DOHH2 (cell line): ENCODE measurements around the gene CD34.

ENCODE experiments used
- EZH2phosphoT487 ChIP-seq: fragments of 200-600 bp; sonication (generic); IDR thresholded peaks from 2 replicates; pipeline ENCODE4 v1.6.1; 2017; ENCODE audit warnings: borderline replicate concordance, mild to moderate bottlenecking, antibody characterized with exemption, low read length, moderate library complexity, mixed read lengths
- TF ChIP-seq, protein P1 (sequence below): fragments of 200-600 bp; sonication (generic); IDR thresholded peaks from one replicate; pipeline ENCODE4 v1.5.1; 2014; ENCODE audit warnings: antibody characterized with exemption, mild to moderate bottlenecking, low read depth, low read length; ENCODE audit not compliant: poor library complexity, severe bottlenecking

DNA sequence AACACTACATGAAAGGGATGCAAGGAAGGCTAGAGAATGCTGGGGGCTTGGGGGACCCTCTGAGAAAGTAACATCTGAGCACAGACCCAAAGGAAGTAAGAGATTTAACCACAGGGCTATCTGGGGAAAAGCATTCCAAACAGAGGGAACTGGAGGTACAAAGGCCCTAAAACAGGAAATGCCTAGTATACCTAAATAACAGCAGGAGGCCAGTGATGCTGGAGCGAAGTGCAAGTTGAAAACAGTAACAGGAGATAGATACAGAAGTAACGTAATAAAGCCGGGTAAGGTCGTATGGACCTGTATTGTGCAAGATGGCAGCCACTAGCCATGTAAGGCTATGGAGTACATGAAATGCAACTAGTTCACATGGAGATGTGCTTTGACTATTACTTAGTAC, 52.1 kb downstream of the CD34 start:
- TF ChIP-seq, protein P1, sequence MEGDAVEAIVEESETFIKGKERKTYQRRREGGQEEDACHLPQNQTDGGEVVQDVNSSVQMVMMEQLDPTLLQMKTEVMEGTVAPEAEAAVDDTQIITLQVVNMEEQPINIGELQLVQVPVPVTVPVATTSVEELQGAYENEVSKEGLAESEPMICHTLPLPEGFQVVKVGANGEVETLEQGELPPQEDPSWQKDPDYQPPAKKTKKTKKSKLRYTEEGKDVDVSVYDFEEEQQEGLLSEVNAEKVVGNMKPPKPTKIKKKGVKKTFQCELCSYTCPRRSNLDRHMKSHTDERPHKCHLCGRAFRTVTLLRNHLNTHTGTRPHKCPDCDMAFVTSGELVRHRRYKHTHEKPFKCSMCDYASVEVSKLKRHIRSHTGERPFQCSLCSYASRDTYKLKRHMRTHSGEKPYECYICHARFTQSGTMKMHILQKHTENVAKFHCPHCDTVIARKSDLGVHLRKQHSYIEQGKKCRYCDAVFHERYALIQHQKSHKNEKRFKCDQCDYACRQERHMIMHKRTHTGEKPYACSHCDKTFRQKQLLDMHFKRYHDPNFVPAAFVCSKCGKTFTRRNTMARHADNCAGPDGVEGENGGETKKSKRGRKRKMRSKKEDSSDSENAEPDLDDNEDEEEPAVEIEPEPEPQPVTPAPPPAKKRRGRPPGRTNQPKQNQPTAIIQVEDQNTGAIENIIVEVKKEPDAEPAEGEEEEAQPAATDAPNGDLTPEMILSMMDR = no peak
- TF ChIP-seq EZH2phosphoT487 = no peak
